K562 (cell line): ENCODE results near the gene FBLN2. TPM values are rescaled to one million over a fixed set of nuclear protein-coding genes. Genes with fewer than 3 reads are reported as not detected.

Source experiments
- ATAC-seq: fragments of 200-7000 bp; cut with Tn5 transposase; 3 replicates; pipeline ENCODE4 v1.9.1; 2020; ENCODE audit warnings: moderate library complexity
- BruUV-seq: library from RNA; stranded (reverse); fragments of 400-500 nt; replicated peaks from 2 replicates; lab custom pipeline; 2021; lab: Mats Ljungman, UMichigan
- CTCF ChIA-PET: fragments of 300-600 bp; formaldehyde crosslinking; extraction: SDS; loops from one replicate; lab custom pipeline; 2021; ENCODE audit warnings: low intra/inter-chr PET ratio; lab: Yijun Ruan, JAX
- POLR2A ChIA-PET: fragments of 300-600, 350-650 bp; sonication (Branson Sonifier 250); formaldehyde crosslinking; extraction: SDS; loops from one replicate; lab custom pipeline; 2021; ENCODE audit warnings: antibody characterized with exemption, inconsistent platforms; lab: Yijun Ruan, JAX
- DNase-seq, 4 experiments: peaks; one replicate each; pipeline versions ENCODE4 v3.0.0 to v3.0.0-alpha.2; 2011 to 2018; ENCODE audit warnings: low spot score in 3 of 4, mixed read lengths in 3 of 4; ENCODE audit errors: extremely low read depth in 1 of 4
- FAIRE-seq: peaks from 2 replicates; lab custom pipeline; 2011; peaks lifted over from hg19 to GRCh38; lab: Jason Lieb, UNC
- H2AFZ ChIP-seq: 2 replicates; pipeline ENCODE4 v1.6.0; 2011; ENCODE audit warnings: low read depth, low read length, control low read depth, inconsistent platforms
- H3K27ac ChIP-seq: fragments of 200-600 bp; 3 replicates; pipeline ENCODE4 v1.8.0; 2011; ENCODE audit warnings: low read depth, mild to moderate bottlenecking, control low read depth, inconsistent platforms, low read length, moderate library complexity, mixed read lengths; ENCODE audit errors: extremely low read depth
- H3K27me3 ChIP-seq, 2 experiments: fragments of 300-600 bp in 1 of 2; 2 replicates in 1 of 2; 3 replicates in 1 of 2; pipeline versions ENCODE4 v1.6.0 to v1.8.0; 2011; ENCODE audit warnings: inconsistent platforms in 2 of 2, low read length in 2 of 2, mild to moderate bottlenecking in 1 of 2, mixed read lengths in 1 of 2, moderate library complexity in 1 of 2; ENCODE audit not compliant: control insufficient read depth in 2 of 2, insufficient read depth in 2 of 2
- H3K36me3 ChIP-seq: fragments of 300-600 bp; 3 replicates; pipeline ENCODE4 v1.8.0; 2011; ENCODE audit warnings: mild to moderate bottlenecking, low read length, inconsistent platforms; ENCODE audit not compliant: control insufficient read depth, insufficient read depth
- H3K4me1 ChIP-seq, 2 experiments: fragments of 200-600 bp in 1 of 2; replicated peaks in 1 of 2; 2 replicates in 1 of 2; 3 replicates in 1 of 2; pipeline versions ENCODE4 v1.5.1 to v1.8.0; 2011; ENCODE audit warnings: inconsistent platforms in 2 of 2, low read length in 2 of 2, mild to moderate bottlenecking in 1 of 2, mixed read lengths in 1 of 2, moderate library complexity in 1 of 2; ENCODE audit not compliant: control insufficient read depth in 2 of 2, insufficient read depth in 2 of 2
- H3K4me2 ChIP-seq: 2 replicates; pipeline ENCODE4 v1.6.1; 2011; ENCODE audit warnings: low read length, control low read depth, inconsistent platforms, mixed read lengths; ENCODE audit not compliant: insufficient read depth
- H3K4me3 ChIP-seq: fragments of 200-600 bp; sonication (generic), shearing (Covaris generic); 2 replicates; pipeline ENCODE4 v1.5.1; 2016; ENCODE audit warnings: control low read depth, inconsistent platforms
- H3K79me2 ChIP-seq: fragments of 200-600 bp; 3 replicates; pipeline ENCODE4 v1.8.0; 2011; ENCODE audit warnings: low read length, inconsistent platforms; ENCODE audit not compliant: control insufficient read depth, insufficient read depth
- H3K9ac ChIP-seq, 2 experiments: 2 replicates each; pipeline versions ENCODE4 v1.6.0 to v1.6.1; 2011; ENCODE audit warnings: low read depth in 2 of 2, low read length in 2 of 2, control low read depth in 1 of 2, inconsistent platforms in 1 of 2, mild to moderate bottlenecking in 1 of 2, mixed read lengths in 1 of 2; ENCODE audit not compliant: insufficient read depth in 1 of 2
- H3K9me1 ChIP-seq: one replicate; pipeline ENCODE4 v1.6.0; 2011; ENCODE audit warnings: inconsistent platforms, mild to moderate bottlenecking, low read length, moderate library complexity; ENCODE audit not compliant: control insufficient read depth, insufficient read depth
- H3K9me3 ChIP-seq: replicated peaks from 2 replicates; pipeline ENCODE4 v1.5.1; 2011; ENCODE audit warnings: low read depth, low read length, inconsistent platforms; ENCODE audit not compliant: control insufficient read depth, insufficient read depth
- H4K20me1 ChIP-seq: replicated peaks from 2 replicates; pipeline ENCODE4 v1.6.1; 2011; ENCODE audit warnings: low read length, inconsistent platforms, mixed read lengths; ENCODE audit not compliant: control insufficient read depth, insufficient read depth
- ESRRA ChIP-seq: fragments of 450-650 bp; IDR thresholded peaks from 2 replicates; pipeline ENCODE4 v1.6.1; 2014; ENCODE audit warnings: low read depth, mild to moderate bottlenecking, moderate library complexity, borderline replicate concordance
- EZH2 ChIP-seq: IDR thresholded peaks from 2 replicates; pipeline ENCODE4 v1.6.1; 2012; ENCODE audit warnings: low read depth, mild to moderate bottlenecking, inconsistent platforms, low read length, borderline replicate concordance
- WGBS: fragments of 100-300 bp; shearing (Covaris generic); methylation state at CpG from one replicate; pipeline ENCODE4 v1.1.6; 2016; ENCODE audit warnings: low coverage, mixed read lengths; ENCODE audit not compliant: insufficient coverage; ENCODE audit errors: missing lambda C conversion rate; 5-methylcytosine and 5-hydroxymethylcytosine counted together
- in situ Hi-C: fragments of 300-500 bp; cut with MboI; formaldehyde crosslinking; loops from 4 replicates; pipeline ENCODE4 v1.15.0; 2018; ENCODE audit warnings: inconsistent platforms, mixed read lengths
- intact Hi-C: fragments of 100-400 bp; cut with micrococcal nuclease; formaldehyde crosslinking; loops from 2 replicates; pipeline ENCODE4 v1.14.2; 2022
- polyA plus RNA-seq, 8 experiments: library from polyadenylated mRNA; depleted of rRNA in 4 of 8; stranded (reverse) in 5 of 8; unstranded in 3 of 8; fragments of >200 nt; fragmentation: Nextera tagmentation in 2 of 8; fragmentation: Illumina TruSeq in 1 of 8; extraction: Ambion mirVana in 2 of 8; extraction: Trizol in 1 of 8; gene quantifications; 2 replicates each; pipeline versions ENCODE4 v1.2.1 to v1.2.3, GENCODE V29; 2011 to 2014; ENCODE audit warnings: inconsistent platforms in 1 of 8, missing spikeins in 1 of 8
- total RNA-seq, 7 experiments: library from RNA; depleted of rRNA in 6 of 7; stranded (reverse); fragments of >200 nt in 6 of 7; fragmentation: Illumina TruSeq in 2 of 7; extraction: Trizol in 2 of 7; gene quantifications; 2 replicates each; pipeline versions ENCODE4 v1.2.1 to v1.2.3, GENCODE V29; 2011 to 2021; ENCODE audit warnings: low replicate concordance in 1 of 7
- TF ChIP-seq, protein P1 (sequence below): fragments of 250-450 bp; sonication (Bioruptor Pico); IDR thresholded peaks from 2 replicates; pipeline ENCODE4 v1.5.0; 2021

Gene FBLN2
- total and polyA plus RNA-seq, 9 of the 15 experiments (the other 6 are each of a cell fraction or from before 2014, with no cell fraction given), result 0.03 to 0.10 (median 0.04) TPM; not detected in 6

DNA sequence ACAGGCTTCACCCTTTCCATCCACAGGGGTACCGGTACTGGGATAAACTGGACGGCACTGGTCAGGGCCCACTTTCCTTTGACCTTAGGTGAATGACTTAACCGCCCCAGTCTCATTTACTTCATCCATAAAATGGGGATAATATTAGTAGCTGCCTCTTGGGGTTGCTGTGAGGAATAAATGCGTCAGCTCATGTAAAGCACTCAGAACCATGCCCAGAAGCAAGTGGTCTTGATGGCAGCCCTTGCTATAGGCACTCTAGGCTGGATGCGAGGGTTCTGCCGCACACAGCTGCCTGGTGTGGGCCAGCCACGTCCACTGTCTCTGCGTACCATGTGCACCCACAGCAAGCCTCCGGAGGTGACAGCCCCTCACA lies 32.2 kb upstream of the FBLN2 start:
- BruUV-seq, result no TSS peak
- intact Hi-C loops, result no loop called here
- H3K9me3 ChIP-seq, result no peaks in the 10 kb centered on the region
- TF ChIP-seq, protein P1, sequence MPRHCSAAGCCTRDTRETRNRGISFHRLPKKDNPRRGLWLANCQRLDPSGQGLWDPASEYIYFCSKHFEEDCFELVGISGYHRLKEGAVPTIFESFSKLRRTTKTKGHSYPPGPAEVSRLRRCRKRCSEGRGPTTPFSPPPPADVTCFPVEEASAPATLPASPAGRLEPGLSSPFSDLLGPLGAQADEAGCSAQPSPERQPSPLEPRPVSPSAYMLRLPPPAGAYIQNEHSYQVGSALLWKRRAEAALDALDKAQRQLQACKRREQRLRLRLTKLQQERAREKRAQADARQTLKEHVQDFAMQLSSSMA (CRISPR knock-in tag), result no peak
- TF ChIP-seq ESRRA (0 out of 2 replicates have a peak, but pooled peaks have one; percentile 35), EZH2 (0 out of 2 replicates have a peak, but pooled peaks have one; percentile 35)
- no peak overlapping the region for H3K4me2 ChIP-seq
- ATAC-seq (no peak), DNase-seq (no peak), FAIRE-seq (no peak)
- in situ Hi-C loops, result no loop called here
- no peaks in the 10 kb centered on the region for H3K36me3 ChIP-seq
- H3K9me1 ChIP-seq, result no peaks in the 10 kb centered on the region
- H4K20me1 ChIP-seq, result peaks cover 20% of the 10 kb centered on the region; the same call in 1 of the 2 replicates
- H3K79me2 ChIP-seq, result no peaks in the 10 kb centered on the region
- H3K9ac ChIP-seq, result peak overlapping the region in 1 of 2 experiments; percentile 34; a peak in 1 of 4 replicates
- H2AFZ ChIP-seq, result no peak overlapping the region
- H3K27ac ChIP-seq, result no peak overlapping the region
- peaks cover 0 to 20% of the 10 kb centered on the region in 2 experiments; a peak in 2 of 5 replicates for H3K4me1 ChIP-seq
- CTCF ChIA-PET, result no interaction called here
- 21% methylated on average over 9 of the region's 9 CpGs for WGBS
- peaks cover 70 to 85% of the 10 kb centered on the region in 2 experiments for H3K27me3 ChIP-seq
- POLR2A ChIA-PET, result interaction anchor here (0.6 to 1.3 kb wide), 4 partner anchors 12 to 132 kb away, joined by 3 to 4 read pairs (median 3); no protein-coding TSS in a partner anchor
- no peak overlapping the region for H3K4me3 ChIP-seq
